K562 (cell line): ENCODE results near the gene HOXC5. TPM values are rescaled to one million over a fixed set of nuclear protein-coding genes. Genes with fewer than 3 reads are reported as not detected.
A peak's percentile ranks its signal among the peaks of the same experiment; 100 is the strongest.
"Not testable (repeated sequence)": the region's sequence is repeated elsewhere in the genome, so short reads cannot be mapped to it uniquely, and the experiment has no call there.

Experiments used
- ATAC-seq: fragments of 200-7000 bp; cut with Tn5 transposase; 3 replicates; pipeline ENCODE4 v1.9.1; 2020; ENCODE audit warnings: moderate library complexity
- BruUV-seq: library from RNA; stranded (reverse); fragments of 400-500 nt; replicated peaks from 2 replicates; lab custom pipeline; 2021; lab: Mats Ljungman, UMichigan
- CTCF ChIA-PET: fragments of 300-600 bp; formaldehyde crosslinking; extraction: SDS; loops from one replicate; lab custom pipeline; 2021; ENCODE audit warnings: low intra/inter-chr PET ratio; lab: Yijun Ruan, JAX
- POLR2A ChIA-PET: fragments of 300-600, 350-650 bp; sonication (Branson Sonifier 250); formaldehyde crosslinking; extraction: SDS; loops from one replicate; lab custom pipeline; 2021; ENCODE audit warnings: antibody characterized with exemption, inconsistent platforms; lab: Yijun Ruan, JAX
- DNase-seq, 4 experiments: peaks; one replicate each; pipeline versions ENCODE4 v3.0.0 to v3.0.0-alpha.2; 2011 to 2018; ENCODE audit warnings: low spot score in 3 of 4, mixed read lengths in 3 of 4; ENCODE audit errors: extremely low read depth in 1 of 4
- FAIRE-seq: peaks from 2 replicates; lab custom pipeline; 2011; peaks lifted over from hg19 to GRCh38; lab: Jason Lieb, UNC
- H2AFZ ChIP-seq: 2 replicates; pipeline ENCODE4 v1.6.0; 2011; ENCODE audit warnings: low read depth, low read length, control low read depth, inconsistent platforms
- H3K27ac ChIP-seq: fragments of 200-600 bp; 3 replicates; pipeline ENCODE4 v1.8.0; 2011; ENCODE audit warnings: low read depth, mild to moderate bottlenecking, control low read depth, inconsistent platforms, low read length, moderate library complexity, mixed read lengths; ENCODE audit errors: extremely low read depth
- H3K27me3 ChIP-seq, 2 experiments: fragments of 300-600 bp in 1 of 2; 2 replicates in 1 of 2; 3 replicates in 1 of 2; pipeline versions ENCODE4 v1.6.0 to v1.8.0; 2011; ENCODE audit warnings: inconsistent platforms in 2 of 2, low read length in 2 of 2, mild to moderate bottlenecking in 1 of 2, mixed read lengths in 1 of 2, moderate library complexity in 1 of 2; ENCODE audit not compliant: control insufficient read depth in 2 of 2, insufficient read depth in 2 of 2
- H3K36me3 ChIP-seq: fragments of 300-600 bp; 3 replicates; pipeline ENCODE4 v1.8.0; 2011; ENCODE audit warnings: mild to moderate bottlenecking, low read length, inconsistent platforms; ENCODE audit not compliant: control insufficient read depth, insufficient read depth
- H3K4me1 ChIP-seq, 2 experiments: fragments of 200-600 bp in 1 of 2; replicated peaks in 1 of 2; 2 replicates in 1 of 2; 3 replicates in 1 of 2; pipeline versions ENCODE4 v1.5.1 to v1.8.0; 2011; ENCODE audit warnings: inconsistent platforms in 2 of 2, low read length in 2 of 2, mild to moderate bottlenecking in 1 of 2, mixed read lengths in 1 of 2, moderate library complexity in 1 of 2; ENCODE audit not compliant: control insufficient read depth in 2 of 2, insufficient read depth in 2 of 2
- H3K4me2 ChIP-seq: 2 replicates; pipeline ENCODE4 v1.6.1; 2011; ENCODE audit warnings: low read length, control low read depth, inconsistent platforms, mixed read lengths; ENCODE audit not compliant: insufficient read depth
- H3K4me3 ChIP-seq: fragments of 200-600 bp; sonication (generic), shearing (Covaris generic); 2 replicates; pipeline ENCODE4 v1.5.1; 2016; ENCODE audit warnings: control low read depth, inconsistent platforms
- H3K79me2 ChIP-seq: fragments of 200-600 bp; 3 replicates; pipeline ENCODE4 v1.8.0; 2011; ENCODE audit warnings: low read length, inconsistent platforms; ENCODE audit not compliant: control insufficient read depth, insufficient read depth
- H3K9ac ChIP-seq, 2 experiments: 2 replicates each; pipeline versions ENCODE4 v1.6.0 to v1.6.1; 2011; ENCODE audit warnings: low read depth in 2 of 2, low read length in 2 of 2, control low read depth in 1 of 2, inconsistent platforms in 1 of 2, mild to moderate bottlenecking in 1 of 2, mixed read lengths in 1 of 2; ENCODE audit not compliant: insufficient read depth in 1 of 2
- H3K9me1 ChIP-seq: one replicate; pipeline ENCODE4 v1.6.0; 2011; ENCODE audit warnings: inconsistent platforms, mild to moderate bottlenecking, low read length, moderate library complexity; ENCODE audit not compliant: control insufficient read depth, insufficient read depth
- H3K9me3 ChIP-seq: replicated peaks from 2 replicates; pipeline ENCODE4 v1.5.1; 2011; ENCODE audit warnings: low read depth, low read length, inconsistent platforms; ENCODE audit not compliant: control insufficient read depth, insufficient read depth
- H4K20me1 ChIP-seq: replicated peaks from 2 replicates; pipeline ENCODE4 v1.6.1; 2011; ENCODE audit warnings: low read length, inconsistent platforms, mixed read lengths; ENCODE audit not compliant: control insufficient read depth, insufficient read depth
- ETV1 ChIP-seq: fragments of 450-650 bp; conservative IDR thresholded peaks from 2 replicates; pipeline ENCODE4 v1.6.1; 2016; ENCODE audit warnings: missing genetic modification characterization, control low read depth, low read depth, missing compliant biosample characterization
- LCOR ChIP-seq: sonication (generic); formaldehyde crosslinking; IDR thresholded peaks from 2 replicates; pipeline ENCODE4 v1.8.0; 2022; ENCODE audit warnings: mild to moderate bottlenecking, missing genetic modification reagents
- MTA2 ChIP-seq: fragments of 450-650 bp; IDR thresholded peaks from 2 replicates; pipeline ENCODE4 v1.6.1; 2016; ENCODE audit warnings: low read depth
- NR2F6 ChIP-seq: fragments of 450-650 bp; formaldehyde crosslinking; IDR thresholded peaks from 2 replicates; pipeline ENCODE4 v1.4.0; 2020; ENCODE audit warnings: mild to moderate bottlenecking
- PURB ChIP-seq: sonication (generic); formaldehyde crosslinking; IDR thresholded peaks from 2 replicates; pipeline ENCODE4 v1.9.0; 2021; ENCODE audit warnings: low read depth, mild to moderate bottlenecking, missing genetic modification reagents
- ZFP30 ChIP-seq: fragments of 250-450 bp; sonication (Bioruptor Pico); IDR thresholded peaks from 2 replicates; pipeline ENCODE4 v1.8.0; 2022; ENCODE audit warnings: moderate library complexity, mild to moderate bottlenecking, inconsistent platforms, borderline replicate concordance
- ZNF133 ChIP-seq: fragments of 250-450 bp; sonication (Bioruptor Pico); IDR thresholded peaks from 2 replicates; pipeline ENCODE4 v1.4.0; 2020; ENCODE audit warnings: mild to moderate bottlenecking
- WGBS: fragments of 100-300 bp; shearing (Covaris generic); methylation state at CpG from one replicate; pipeline ENCODE4 v1.1.6; 2016; ENCODE audit warnings: low coverage, mixed read lengths; ENCODE audit not compliant: insufficient coverage; ENCODE audit errors: missing lambda C conversion rate; 5-methylcytosine and 5-hydroxymethylcytosine counted together
- in situ Hi-C: fragments of 300-500 bp; cut with MboI; formaldehyde crosslinking; loops from 4 replicates; pipeline ENCODE4 v1.15.0; 2018; ENCODE audit warnings: inconsistent platforms, mixed read lengths
- intact Hi-C: fragments of 100-400 bp; cut with micrococcal nuclease; formaldehyde crosslinking; loops from 2 replicates; pipeline ENCODE4 v1.14.2; 2022
- polyA plus RNA-seq, 8 experiments: library from polyadenylated mRNA; depleted of rRNA in 4 of 8; stranded (reverse) in 5 of 8; unstranded in 3 of 8; fragments of >200 nt; fragmentation: Nextera tagmentation in 2 of 8; fragmentation: Illumina TruSeq in 1 of 8; extraction: Ambion mirVana in 2 of 8; extraction: Trizol in 1 of 8; gene quantifications; 2 replicates each; pipeline versions ENCODE4 v1.2.1 to v1.2.3, GENCODE V29; 2011 to 2014; ENCODE audit warnings: inconsistent platforms in 1 of 8, missing spikeins in 1 of 8
- total RNA-seq, 7 experiments: library from RNA; depleted of rRNA in 6 of 7; stranded (reverse); fragments of >200 nt in 6 of 7; fragmentation: Illumina TruSeq in 2 of 7; extraction: Trizol in 2 of 7; gene quantifications; 2 replicates each; pipeline versions ENCODE4 v1.2.1 to v1.2.3, GENCODE V29; 2011 to 2021; ENCODE audit warnings: low replicate concordance in 1 of 7
- TF ChIP-seq, protein P1 (sequence below): fragments of 250-450 bp; sonication (Bioruptor Pico); IDR thresholded peaks from 2 replicates; pipeline ENCODE4 v1.5.0; 2022; ENCODE audit warnings: mild to moderate bottlenecking

HOXC5 gene
- total and polyA plus RNA-seq, 9 of the 15 experiments (the other 6 are each of a cell fraction or from before 2014, with no cell fraction given): 0.10 to 0.44 (median 0.18) TPM; not detected in 4

DNA sequence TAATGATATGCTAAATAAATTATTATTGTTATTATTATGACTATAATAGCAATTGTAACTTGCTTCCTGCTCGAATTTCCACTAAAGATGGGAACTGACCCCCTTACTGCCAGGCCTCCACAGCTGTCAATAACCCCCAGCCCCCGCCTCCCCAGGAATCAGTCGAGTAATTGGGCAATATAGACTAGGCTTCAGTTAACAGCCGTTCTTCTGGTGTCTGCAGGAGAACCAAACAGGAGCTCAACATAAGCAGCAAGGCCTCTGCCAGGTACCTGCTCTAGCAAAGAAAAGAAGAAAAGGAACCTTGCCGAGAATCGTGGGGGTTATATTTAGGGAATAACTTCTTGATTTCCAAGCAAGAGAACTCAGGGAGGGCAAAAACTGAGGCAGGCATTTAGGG is 42.6 kb downstream of the HOXC5 start (continued):
- TF ChIP-seq, protein P1, sequence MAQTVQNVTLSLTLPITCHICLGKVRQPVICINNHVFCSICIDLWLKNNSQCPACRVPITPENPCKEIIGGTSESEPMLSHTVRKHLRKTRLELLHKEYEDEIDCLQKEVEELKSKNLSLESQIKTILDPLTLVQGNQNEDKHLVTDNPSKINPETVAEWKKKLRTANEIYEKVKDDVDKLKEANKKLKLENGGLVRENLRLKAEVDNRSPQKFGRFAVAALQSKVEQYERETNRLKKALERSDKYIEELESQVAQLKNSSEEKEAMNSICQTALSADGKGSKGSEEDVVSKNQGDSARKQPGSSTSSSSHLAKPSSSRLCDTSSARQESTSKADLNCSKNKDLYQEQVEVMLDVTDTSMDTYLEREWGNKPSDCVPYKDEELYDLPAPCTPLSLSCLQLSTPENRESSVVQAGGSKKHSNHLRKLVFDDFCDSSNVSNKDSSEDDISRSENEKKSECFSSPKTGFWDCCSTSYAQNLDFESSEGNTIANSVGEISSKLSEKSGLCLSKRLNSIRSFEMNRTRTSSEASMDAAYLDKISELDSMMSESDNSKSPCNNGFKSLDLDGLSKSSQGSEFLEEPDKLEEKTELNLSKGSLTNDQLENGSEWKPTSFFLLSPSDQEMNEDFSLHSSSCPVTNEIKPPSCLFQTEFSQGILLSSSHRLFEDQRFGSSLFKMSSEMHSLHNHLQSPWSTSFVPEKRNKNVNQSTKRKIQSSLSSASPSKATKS: no peak
- TF ChIP-seq NR2F6 (CRISPR knock-in tag): no peak

DNA sequence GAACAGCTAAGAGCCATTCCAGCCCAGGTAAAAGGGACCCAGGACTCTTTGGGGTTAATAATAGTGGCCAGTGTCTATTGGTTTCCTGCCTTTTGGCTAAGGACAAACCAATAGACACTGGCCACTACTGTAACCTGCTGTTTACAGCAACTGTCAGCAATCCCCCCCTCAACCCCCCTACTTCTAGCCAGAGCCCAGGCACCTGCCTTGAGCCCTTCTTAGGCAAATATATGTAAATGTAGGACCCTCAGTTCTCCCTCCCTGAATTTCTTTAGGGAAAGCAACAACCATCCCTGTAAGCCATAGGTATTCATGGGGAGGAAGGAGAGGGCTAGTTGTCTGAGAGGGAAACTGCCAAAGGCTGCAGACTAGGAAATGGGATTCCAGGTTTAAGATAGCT is 43.1 kb downstream of the HOXC5 start:
- no peak overlapping the region for H3K27ac ChIP-seq
- BruUV-seq: no TSS peak
- no peak overlapping the region for H3K9ac ChIP-seq
- DNase-seq (no peak), FAIRE-seq (no peak)
- H3K36me3 ChIP-seq: no peaks in the 10 kb centered on the region
- intact Hi-C loops: no loop called here
- CTCF ChIA-PET: no interaction called here
- 0 out of 5 replicates have a peak, but pooled peaks cover 0 to 2% of the 10 kb centered on the region in 2 experiments for H3K27me3 ChIP-seq
- TF ChIP-seq MTA2: no peak
- TF ChIP-seq ZFP30 (CRISPR knock-in tag): no peak
- no peak for TF ChIP-seq PURB (CRISPR knock-in tag)
- TF ChIP-seq LCOR: no peak
- TF ChIP-seq ZNF133 (CRISPR knock-in tag): no peak
- no peak for TF ChIP-seq ETV1 (tag)
- TF ChIP-seq, all 486 proteins: peak for 0
- no peaks in the 10 kb centered on the region for H3K9me1 ChIP-seq
- POLR2A ChIA-PET: interaction anchor here (0.8 to 0.9 kb wide), 2 partner anchors 25 to 188 kb away, joined by 3 to 4 read pairs; no protein-coding TSS in a partner anchor
- H3K79me2 ChIP-seq: no peaks in the 10 kb centered on the region
- ATAC-seq: 0 out of 3 replicates have a peak, but pooled peaks have one; percentile 40
- H3K4me1 ChIP-seq: peaks cover 0 to 5% of the 10 kb centered on the region in 2 experiments; a peak in 3 of 5 replicates
- no peak overlapping the region for H3K4me2 ChIP-seq
- no peak overlapping the region for H2AFZ ChIP-seq
- in situ Hi-C loops: no loop called here
- no peak overlapping the region for H3K4me3 ChIP-seq
- H3K9me3 ChIP-seq: no peaks in the 10 kb centered on the region
- no peaks in the 10 kb centered on the region for H4K20me1 ChIP-seq

DNA sequence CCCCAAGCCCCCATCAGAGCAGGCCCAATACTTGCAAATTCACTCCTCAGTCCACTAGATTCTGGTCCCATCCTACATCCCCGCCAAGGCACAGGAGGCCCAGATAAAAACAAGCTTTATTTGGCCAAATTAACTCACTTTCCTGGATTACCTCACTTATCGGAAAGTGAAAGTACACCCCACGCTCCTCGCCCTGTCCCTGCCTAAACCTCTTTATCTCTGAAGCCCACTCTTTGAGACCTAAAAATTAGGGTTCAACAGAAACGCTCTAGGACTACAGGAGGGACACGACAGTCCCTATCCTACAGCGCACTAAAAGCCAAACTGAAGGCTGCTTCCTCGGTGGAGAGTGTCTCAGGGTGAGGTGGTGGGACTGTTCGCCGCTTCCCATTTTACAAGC is 45.0 kb downstream of the HOXC5 start:
- 22% methylated on average over 10 of the region's 10 CpGs for WGBS
- intact Hi-C loops, H3K36me3 ChIP-seq, H3K27me3 ChIP-seq, H4K20me1 ChIP-seq, H3K9me1 ChIP-seq, POLR2A ChIA-PET, FAIRE-seq, CTCF ChIA-PET, H3K79me2 ChIP-seq, ATAC-seq, H3K4me1 ChIP-seq, H3K9me3 ChIP-seq, in situ Hi-C loops, H3K4me3 ChIP-seq, BruUV-seq: not testable (repeated sequence)
- Histone ChIP-seq H2AFZ (peak overlapping the region; percentile 78), H3K27ac (peak overlapping the region; percentile 39; the same call in 1 of the 3 replicates), H3K9ac (peak overlapping the region in 1 of 2 experiments; percentile 85; a peak in 1 of 4 replicates), H3K4me2 (peak overlapping the region; percentile 60)
- DNase-seq: peak in 1 of 4 experiments; percentile 13
